ENCODE measurements around the gene CYFIP1. TPM values are rescaled to one million over a fixed set of nuclear protein-coding genes. Genes with fewer than 3 reads are reported as not detected.

The CYFIP1 gene
- total and polyA plus RNA-seq, 2 of the 13 experiments (the other 11 are each of a cell fraction or from before 2014, with no cell fraction given) = 38.1 to 58.3 TPM

DNA sequence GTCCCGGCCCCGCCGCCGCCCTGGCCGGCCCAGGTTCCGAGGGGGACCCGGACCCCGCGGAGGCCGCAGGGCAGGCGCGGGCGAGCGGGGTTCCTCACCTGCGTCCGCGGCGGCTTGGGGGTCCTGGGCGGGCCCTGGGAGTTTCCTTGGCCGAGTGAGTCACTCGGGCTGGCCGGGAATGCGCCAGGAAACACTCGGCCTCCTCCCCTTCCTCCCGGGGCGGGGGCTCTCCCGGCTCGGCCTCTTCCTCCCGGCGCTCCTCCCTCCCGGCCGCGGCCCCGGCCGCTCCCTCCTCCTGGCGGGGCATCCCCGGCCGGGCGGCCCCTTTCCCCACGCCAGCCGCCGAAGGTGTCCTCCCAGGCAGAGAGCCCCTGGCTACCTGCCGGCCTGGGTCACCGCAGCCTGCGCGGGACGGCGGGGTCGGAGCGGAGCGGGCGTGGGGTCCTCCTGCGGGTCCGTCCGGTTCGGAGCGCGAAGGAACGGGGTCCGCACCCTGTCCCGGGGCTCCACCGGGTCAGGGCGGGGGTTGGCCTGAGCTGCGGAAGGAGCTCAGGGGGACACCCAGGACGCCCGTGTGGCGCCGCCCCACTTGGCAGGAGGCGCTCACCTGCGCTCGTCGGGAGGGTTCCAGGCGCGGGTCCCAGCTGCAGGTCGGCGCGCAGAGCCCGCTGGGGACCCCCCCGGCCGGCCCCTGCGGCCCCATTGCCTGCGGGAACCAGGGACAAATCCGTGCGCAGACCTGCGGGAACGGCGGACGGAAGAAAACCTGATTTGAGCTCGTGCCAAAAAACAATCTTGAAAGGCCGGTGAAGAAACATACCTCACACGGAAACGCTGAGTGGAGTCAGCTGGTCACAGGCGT is at the start of gene CYFIP1 (continued):
- TF ChIP-seq HNF1A (IDR thresholded peaks at IDR 0.05; ENCODE audit: low read depth) = no peak
- TF ChIP-seq HNF1A (CRISPR knock-in tag; IDR thresholded peaks at IDR 0.05; ENCODE audit: borderline replicate concordance) = peak; percentile 66; the same call in 1 of the 2 replicates
- TF ChIP-seq, protein P1, sequence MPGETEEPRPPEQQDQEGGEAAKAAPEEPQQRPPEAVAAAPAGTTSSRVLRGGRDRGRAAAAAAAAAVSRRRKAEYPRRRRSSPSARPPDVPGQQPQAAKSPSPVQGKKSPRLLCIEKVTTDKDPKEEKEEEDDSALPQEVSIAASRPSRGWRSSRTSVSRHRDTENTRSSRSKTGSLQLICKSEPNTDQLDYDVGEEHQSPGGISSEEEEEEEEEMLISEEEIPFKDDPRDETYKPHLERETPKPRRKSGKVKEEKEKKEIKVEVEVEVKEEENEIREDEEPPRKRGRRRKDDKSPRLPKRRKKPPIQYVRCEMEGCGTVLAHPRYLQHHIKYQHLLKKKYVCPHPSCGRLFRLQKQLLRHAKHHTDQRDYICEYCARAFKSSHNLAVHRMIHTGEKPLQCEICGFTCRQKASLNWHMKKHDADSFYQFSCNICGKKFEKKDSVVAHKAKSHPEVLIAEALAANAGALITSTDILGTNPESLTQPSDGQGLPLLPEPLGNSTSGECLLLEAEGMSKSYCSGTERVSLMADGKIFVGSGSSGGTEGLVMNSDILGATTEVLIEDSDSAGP (CRISPR knock-in tag; IDR thresholded peaks at IDR 0.05; ENCODE audit: borderline replicate concordance) = peak; percentile 85; the same call in 1 of the 2 replicates
- TF ChIP-seq, protein P2, sequence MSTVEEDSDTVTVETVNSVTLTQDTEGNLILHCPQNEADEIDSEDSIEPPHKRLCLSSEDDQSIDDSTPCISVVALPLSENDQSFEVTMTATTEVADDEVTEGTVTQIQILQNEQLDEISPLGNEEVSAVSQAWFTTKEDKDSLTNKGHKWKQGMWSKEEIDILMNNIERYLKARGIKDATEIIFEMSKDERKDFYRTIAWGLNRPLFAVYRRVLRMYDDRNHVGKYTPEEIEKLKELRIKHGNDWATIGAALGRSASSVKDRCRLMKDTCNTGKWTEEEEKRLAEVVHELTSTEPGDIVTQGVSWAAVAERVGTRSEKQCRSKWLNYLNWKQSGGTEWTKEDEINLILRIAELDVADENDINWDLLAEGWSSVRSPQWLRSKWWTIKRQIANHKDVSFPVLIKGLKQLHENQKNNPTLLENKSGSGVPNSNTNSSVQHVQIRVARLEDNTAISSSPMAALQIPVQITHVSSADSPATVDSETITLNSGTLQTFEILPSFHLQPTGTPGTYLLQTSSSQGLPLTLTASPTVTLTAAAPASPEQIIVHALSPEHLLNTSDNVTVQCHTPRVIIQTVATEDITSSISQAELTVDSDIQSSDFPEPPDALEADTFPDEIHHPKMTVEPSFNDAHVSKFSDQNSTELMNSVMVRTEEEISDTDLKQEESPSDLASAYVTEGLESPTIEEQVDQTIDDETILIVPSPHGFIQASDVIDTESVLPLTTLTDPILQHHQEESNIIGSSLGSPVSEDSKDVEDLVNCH (CRISPR knock-in tag; IDR thresholded peaks at IDR 0.05) = no peak
- no peak for TF ChIP-seq BATF2 (CRISPR knock-in tag; IDR thresholded peaks at IDR 0.05)
- TF ChIP-seq, protein P3, sequence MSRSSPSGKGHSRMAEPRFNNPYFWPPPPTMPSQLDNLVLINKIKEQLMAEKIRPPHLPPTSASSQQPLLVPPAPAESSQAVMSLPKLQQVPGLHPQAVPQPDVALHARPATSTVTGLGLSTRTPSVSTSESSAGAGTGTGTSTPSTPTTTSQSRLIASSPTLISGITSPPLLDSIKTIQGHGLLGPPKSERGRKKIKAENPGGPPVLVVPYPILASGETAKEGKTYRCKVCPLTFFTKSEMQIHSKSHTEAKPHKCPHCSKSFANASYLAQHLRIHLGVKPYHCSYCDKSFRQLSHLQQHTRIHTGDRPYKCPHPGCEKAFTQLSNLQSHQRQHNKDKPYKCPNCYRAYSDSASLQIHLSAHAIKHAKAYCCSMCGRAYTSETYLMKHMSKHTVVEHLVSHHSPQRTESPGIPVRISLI (CRISPR knock-in tag; IDR thresholded peaks at IDR 0.05; ENCODE audit: borderline replicate concordance) = no peak; the same call in 1 of the 2 replicates
- TF ChIP-seq AKAP8 (CRISPR knock-in tag; IDR thresholded peaks at IDR 0.05) = no peak
- TF ChIP-seq ZNF572 (CRISPR knock-in tag; IDR thresholded peaks at IDR 0.05) = no peak
- TF ChIP-seq SRSF9 (IDR thresholded peaks at IDR 0.05; ENCODE audit: borderline replicate concordance, insufficient read depth, low read depth, low read length, poor library complexity, severe bottlenecking) = no peak
- TF ChIP-seq ZNF33B (CRISPR knock-in tag; IDR thresholded peaks at IDR 0.05) = no peak
- no peak for TF ChIP-seq PLRG1 (conservative IDR thresholded peaks at IDR 0.05)
- no peak for TF ChIP-seq ZNF576 (CRISPR knock-in tag; IDR thresholded peaks at IDR 0.05)
- TF ChIP-seq ZNF629 (CRISPR knock-in tag; conservative IDR thresholded peaks at IDR 0.05) = 0 out of 2 replicates have a peak, but pooled peaks have one; percentile 18
- TF ChIP-seq SIN3B (IDR thresholded peaks at IDR 0.05; ENCODE audit: low read length) = no peak
- TF ChIP-seq BCL6 (CRISPR knock-in tag; IDR thresholded peaks at IDR 0.05) = no peak
- no peak for TF ChIP-seq ZNF678 (CRISPR knock-in tag; IDR thresholded peaks at IDR 0.05)
